ENCODE results near the gene CCN2.
A peak's percentile ranks its signal among the peaks of the same experiment; 100 is the strongest.
"Not testable (repeated sequence)": the region's sequence is repeated elsewhere in the genome, so short reads cannot be mapped to it uniquely, and the experiment has no call there.

The CCN2 gene

DNA sequence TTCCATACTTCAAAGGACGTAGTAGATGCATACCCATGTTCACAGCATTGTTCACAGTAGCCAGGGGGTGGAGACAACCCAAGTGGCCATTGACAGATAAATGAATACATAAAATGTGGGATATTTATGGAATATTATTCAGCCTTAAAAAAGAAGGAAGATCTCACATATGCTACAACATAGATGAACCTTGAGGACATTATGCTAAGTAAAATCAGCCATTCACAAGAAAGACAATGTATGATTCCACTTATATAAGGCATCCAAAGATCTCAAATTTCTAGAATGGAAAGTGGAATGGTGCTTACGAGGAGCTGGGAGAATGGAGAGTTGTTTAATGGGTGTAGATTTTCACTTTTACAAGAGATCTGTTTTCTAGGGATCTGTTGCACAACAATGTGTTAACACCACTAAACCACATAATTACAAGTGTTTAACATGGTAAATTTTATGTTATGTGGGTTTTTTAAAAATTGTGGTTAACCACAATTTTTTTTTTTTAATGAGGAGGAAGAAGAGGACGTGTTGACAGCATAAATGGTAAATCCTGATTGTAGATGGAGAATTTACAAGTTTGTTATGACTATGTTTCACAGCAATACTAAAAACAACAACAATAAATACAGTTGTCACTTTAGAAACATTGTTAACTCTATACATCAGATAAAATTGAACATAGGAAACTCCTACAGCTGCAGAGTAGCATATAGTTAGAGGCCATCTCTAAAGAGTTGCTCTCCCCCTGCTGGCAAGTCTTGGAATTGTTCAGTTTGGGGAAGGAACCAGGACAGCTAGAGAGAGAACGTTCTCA lies 41.6 kb downstream of the CCN2 start:
- DNase-seq (ENCODE audit: insufficient read length, low spot score) (no peak), FAIRE-seq (no peak)
- TF ChIP-seq, protein P1, sequence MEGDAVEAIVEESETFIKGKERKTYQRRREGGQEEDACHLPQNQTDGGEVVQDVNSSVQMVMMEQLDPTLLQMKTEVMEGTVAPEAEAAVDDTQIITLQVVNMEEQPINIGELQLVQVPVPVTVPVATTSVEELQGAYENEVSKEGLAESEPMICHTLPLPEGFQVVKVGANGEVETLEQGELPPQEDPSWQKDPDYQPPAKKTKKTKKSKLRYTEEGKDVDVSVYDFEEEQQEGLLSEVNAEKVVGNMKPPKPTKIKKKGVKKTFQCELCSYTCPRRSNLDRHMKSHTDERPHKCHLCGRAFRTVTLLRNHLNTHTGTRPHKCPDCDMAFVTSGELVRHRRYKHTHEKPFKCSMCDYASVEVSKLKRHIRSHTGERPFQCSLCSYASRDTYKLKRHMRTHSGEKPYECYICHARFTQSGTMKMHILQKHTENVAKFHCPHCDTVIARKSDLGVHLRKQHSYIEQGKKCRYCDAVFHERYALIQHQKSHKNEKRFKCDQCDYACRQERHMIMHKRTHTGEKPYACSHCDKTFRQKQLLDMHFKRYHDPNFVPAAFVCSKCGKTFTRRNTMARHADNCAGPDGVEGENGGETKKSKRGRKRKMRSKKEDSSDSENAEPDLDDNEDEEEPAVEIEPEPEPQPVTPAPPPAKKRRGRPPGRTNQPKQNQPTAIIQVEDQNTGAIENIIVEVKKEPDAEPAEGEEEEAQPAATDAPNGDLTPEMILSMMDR (IDR thresholded peaks at IDR 0.05; ENCODE audit: insufficient read depth, missing control alignments), result peak; percentile 85

DNA sequence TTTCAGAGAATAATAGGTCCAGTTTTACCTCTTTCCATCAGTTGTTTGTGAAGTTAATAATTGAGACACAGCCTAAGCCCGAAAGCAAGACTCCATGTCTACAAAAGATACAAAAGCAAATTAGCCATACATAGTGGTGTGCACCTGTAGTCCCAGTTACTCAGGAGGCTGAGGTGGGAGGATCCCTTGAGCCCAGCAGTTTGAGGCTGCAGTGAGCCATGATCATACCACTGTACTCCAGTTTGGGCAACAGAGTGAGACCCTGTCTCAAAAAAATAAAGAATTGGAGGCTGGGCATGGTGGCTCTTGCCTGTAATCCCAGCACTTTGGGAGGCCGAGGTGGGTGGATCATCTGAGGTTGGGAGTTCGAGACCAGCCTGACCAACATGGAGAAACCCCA lies 42.4 kb downstream of the CCN2 start:
- FAIRE-seq, result not testable (repeated sequence)

DNA sequence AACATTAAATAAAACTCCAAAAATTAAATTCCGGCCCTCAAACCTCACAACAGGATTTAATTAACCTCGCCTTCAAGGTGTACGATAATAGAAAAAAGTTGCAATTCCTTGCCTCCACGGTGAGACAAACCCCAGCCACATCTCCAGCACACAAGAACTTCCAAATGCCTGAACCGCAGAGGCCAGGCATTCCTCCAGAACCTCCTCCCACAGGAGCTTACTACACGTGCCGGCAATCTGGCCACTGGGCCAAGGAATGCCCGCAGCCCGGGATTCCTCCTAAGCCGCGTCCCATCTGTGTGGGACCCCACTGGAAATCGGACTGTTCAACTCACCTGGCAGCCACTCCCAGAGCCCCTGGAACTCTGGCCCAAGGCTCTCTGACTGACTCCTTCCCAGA lies 47.4 kb downstream of the CCN2 start:
- DNase-seq (ENCODE audit: insufficient read length, low spot score), result not testable (repeated sequence)

More for the DNA sequence above, 42.4 kb downstream of the CCN2 start:
- DNase-seq (ENCODE audit: insufficient read length, low spot score), result not testable (repeated sequence)

DNA sequence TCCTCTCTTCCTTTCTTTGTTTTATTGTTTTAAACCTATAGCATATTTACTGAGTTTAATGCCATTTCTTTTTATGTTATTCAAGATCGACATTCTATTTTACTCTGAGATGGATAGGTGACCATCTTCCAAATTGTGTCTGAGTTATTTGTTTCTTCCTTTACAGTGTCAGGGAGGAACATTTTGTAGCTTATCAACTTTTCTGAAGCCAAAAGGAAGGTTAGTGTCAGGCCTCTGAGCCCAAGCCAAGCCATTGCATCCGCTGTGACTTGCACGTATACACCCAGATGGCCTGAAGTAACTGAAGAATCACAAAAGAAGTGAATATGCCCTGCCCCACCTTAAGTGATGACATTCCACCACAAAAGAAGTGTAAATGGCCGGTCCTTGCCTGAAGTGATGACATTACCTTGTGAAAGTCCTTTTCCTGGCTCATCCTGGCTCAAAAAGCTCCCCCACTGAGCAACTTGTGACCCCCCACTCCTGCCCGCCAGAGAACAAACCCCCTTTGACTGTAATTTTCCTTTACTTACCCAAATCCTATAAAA lies 49.8 kb downstream of the CCN2 start:
- FAIRE-seq; DNase-seq (ENCODE audit: insufficient read length, low spot score): not testable (repeated sequence)

More for the DNA sequence above, 47.4 kb downstream of the CCN2 start:
- not testable (repeated sequence) for FAIRE-seq

DNA sequence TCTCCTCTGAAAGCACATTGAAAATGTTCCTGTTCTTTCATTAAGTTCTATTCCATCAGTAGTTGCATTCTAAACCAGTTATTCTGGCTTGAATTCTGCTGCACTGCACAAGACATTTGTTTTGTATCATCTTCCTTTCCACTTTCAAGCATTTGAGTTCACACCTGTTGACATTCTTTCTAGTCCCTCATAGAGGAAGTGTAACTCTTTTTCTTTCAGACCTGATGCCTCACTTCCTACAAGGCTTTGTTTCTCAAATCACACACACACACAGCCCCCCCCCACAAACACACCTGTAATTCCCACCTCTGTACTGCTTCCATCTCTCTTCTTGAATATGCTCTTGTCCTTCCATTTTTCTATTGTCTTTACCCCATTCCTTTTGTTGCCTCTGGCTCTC lies 50.9 kb downstream of the CCN2 start:
- no peak for DNase-seq (ENCODE audit: insufficient read length, low spot score)
- TF ChIP-seq, protein P1 (IDR thresholded peaks at IDR 0.05; ENCODE audit: insufficient read depth, missing control alignments), result no peak
- no peak for FAIRE-seq

DNA sequence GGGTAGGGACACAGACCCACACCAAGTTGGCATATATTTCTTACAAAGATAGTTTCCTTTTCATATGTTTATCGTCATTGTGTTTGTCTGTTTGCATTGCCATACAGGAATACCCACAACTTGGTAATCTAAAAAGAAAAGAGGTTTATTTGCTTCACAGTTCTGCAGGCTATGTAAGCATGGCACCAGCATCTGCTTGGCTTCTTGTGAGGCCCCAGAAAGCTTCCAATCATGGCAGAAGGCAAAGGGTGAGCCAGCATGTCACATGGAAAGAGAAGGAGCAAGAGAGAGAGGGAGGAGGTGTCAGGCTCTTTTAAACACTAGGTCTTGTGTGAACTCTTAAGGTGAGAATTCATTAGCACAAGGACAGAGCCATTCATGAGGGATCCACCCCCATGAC lies 52.5 kb downstream of the CCN2 start:
- DNase-seq (ENCODE audit: insufficient read length, low spot score) (no peak), FAIRE-seq (no peak)
- TF ChIP-seq, protein P1 (IDR thresholded peaks at IDR 0.05; ENCODE audit: insufficient read depth, missing control alignments), result no peak
